ENCODE data around the gene ZBTB7C.

ZBTB7C gene

GRCh38 chr18:48158721-48159120, 250.5 kb downstream of the ZBTB7C start:
- no peak overlapping the region for H3K27ac Mint-ChIP-seq
- H3K9me3 Mint-ChIP-seq: no peaks in the 10 kb centered on the region
- peaks cover 9% of the 10 kb centered on the region for H3K4me1 Mint-ChIP-seq

GRCh38 chr18:48157956-48158355, 251.2 kb downstream of the ZBTB7C start:
- Mint-ChIP-seq H3K27ac (no peak overlapping the region), H3K9me3 (no peaks in the 10 kb centered on the region), H3K36me3 (no peaks in the 10 kb centered on the region), H3K4me1 (peaks cover 9% of the 10 kb centered on the region), H3K4me3 (no peak overlapping the region)
- no peak for DNase-seq (ENCODE audit: low spot score in 2 of 2)
- no peak for ATAC-seq

More at GRCh38 chr18:48158721-48159120, 250.5 kb downstream of the ZBTB7C start:
- no peaks in the 10 kb centered on the region for H3K36me3 Mint-ChIP-seq
- DNase-seq (ENCODE audit: low spot score in 2 of 2): no peak
- no peak for ATAC-seq
- no peak overlapping the region for H3K4me3 Mint-ChIP-seq

GRCh38 chr18:48155856-48156255, 253.3 kb downstream of the ZBTB7C start:
- DNase-seq (ENCODE audit: low spot score in 2 of 2) (no peak), ATAC-seq (no peak)
- Mint-ChIP-seq H3K36me3 (no peaks in the 10 kb centered on the region), H3K4me3 (no peak overlapping the region), H3K4me1 (peaks cover 5% of the 10 kb centered on the region), H3K27ac (no peak overlapping the region), H3K9me3 (no peaks in the 10 kb centered on the region)

GRCh38 chr18:48154828-48155227, 254.4 kb downstream of the ZBTB7C start:
- no peaks in the 10 kb centered on the region for H3K4me1 Mint-ChIP-seq
- H3K27ac Mint-ChIP-seq: no peak overlapping the region
- no peaks in the 10 kb centered on the region for H3K36me3 Mint-ChIP-seq
- ATAC-seq (no peak), DNase-seq (ENCODE audit: low spot score in 2 of 2) (no peak)
- no peaks in the 10 kb centered on the region for H3K9me3 Mint-ChIP-seq
- no peak overlapping the region for H3K4me3 Mint-ChIP-seq

GRCh38 chr18:48153613-48154481, 255.3 kb downstream of the ZBTB7C start:
- Mint-ChIP-seq H3K36me3 (no peaks in the 10 kb centered on the region), H3K4me3 (no peak overlapping the region), H3K4me1 (no peaks in the 10 kb centered on the region), H3K27ac (no peak overlapping the region), H3K9me3 (no peaks in the 10 kb centered on the region)
- DNase-seq (ENCODE audit: low spot score in 2 of 2): no peak
- peak; percentile 9 for ATAC-seq

- no peaks in the 10 kb centered on the region for H3K36me3 Mint-ChIP-seq
Observed at GRCh38 chr18:48152549-48152948, 256.6 kb downstream of the ZBTB7C start.

GRCh38 chr18:48151421-48152065, 257.6 kb downstream of the ZBTB7C start:
- H3K9me3 Mint-ChIP-seq: no peaks in the 10 kb centered on the region
- ATAC-seq: no peak
- H3K4me1 Mint-ChIP-seq: no peaks in the 10 kb centered on the region
- H3K4me3 Mint-ChIP-seq: no peak overlapping the region
- no peak overlapping the region for H3K27ac Mint-ChIP-seq
- DNase-seq (ENCODE audit: low spot score in 2 of 2): no peak
- no peaks in the 10 kb centered on the region for H3K36me3 Mint-ChIP-seq

More at GRCh38 chr18:48152549-48152948, 256.6 kb downstream of the ZBTB7C start:
- no peaks in the 10 kb centered on the region for H3K9me3 Mint-ChIP-seq
- no peaks in the 10 kb centered on the region for H3K4me1 Mint-ChIP-seq
- no peak for ATAC-seq
- no peak overlapping the region for H3K27ac Mint-ChIP-seq
- no peak for DNase-seq (ENCODE audit: low spot score in 2 of 2)
- no peak overlapping the region for H3K4me3 Mint-ChIP-seq

- DNase-seq (ENCODE audit: low spot score in 2 of 2): no peak
- Mint-ChIP-seq H3K4me1 (no peaks in the 10 kb centered on the region), H3K4me3 (no peak overlapping the region), H3K27ac (no peak overlapping the region), H3K9me3 (no peaks in the 10 kb centered on the region), H3K36me3 (no peaks in the 10 kb centered on the region)
- no peak for ATAC-seq
Observed at GRCh38 chr18:48149020-48149685, 260.0 kb downstream of the ZBTB7C start.

GRCh38 chr18:48142994-48143393, 266.2 kb downstream of the ZBTB7C start:
- ATAC-seq: no peak
- no peak for DNase-seq (ENCODE audit: low spot score in 2 of 2)
- Mint-ChIP-seq H3K4me1 (peaks cover under 1% of the 10 kb centered on the region), H3K4me3 (no peak overlapping the region), H3K36me3 (no peaks in the 10 kb centered on the region), H3K27ac (no peak overlapping the region), H3K9me3 (no peaks in the 10 kb centered on the region)

- ATAC-seq (peak; percentile 11), DNase-seq (ENCODE audit: low spot score in 2 of 2) (no peak)
- Mint-ChIP-seq H3K27ac (no peak overlapping the region), H3K9me3 (no peaks in the 10 kb centered on the region), H3K4me3 (no peak overlapping the region), H3K4me1 (peaks cover 7% of the 10 kb centered on the region), H3K36me3 (no peaks in the 10 kb centered on the region)
Observed at GRCh38 chr18:48142353-48142752, 266.8 kb downstream of the ZBTB7C start.

GRCh38 chr18:48140731-48141130, 268.5 kb downstream of the ZBTB7C start:
- ATAC-seq: no peak
- Mint-ChIP-seq H3K4me3 (no peak overlapping the region), H3K9me3 (no peaks in the 10 kb centered on the region), H3K4me1 (peaks cover 9% of the 10 kb centered on the region), H3K27ac (no peak overlapping the region), H3K36me3 (no peaks in the 10 kb centered on the region)
- DNase-seq (ENCODE audit: low spot score in 2 of 2): no peak

GRCh38 chr18:48139431-48140347, 269.5 kb downstream of the ZBTB7C start:
- Mint-ChIP-seq H3K4me1 (peaks cover 9% of the 10 kb centered on the region), H3K36me3 (no peaks in the 10 kb centered on the region), H3K27ac (no peak overlapping the region), H3K9me3 (no peaks in the 10 kb centered on the region), H3K4me3 (no peak overlapping the region)
- DNase-seq (ENCODE audit: low spot score in 2 of 2) (no peak), ATAC-seq (peak; percentile 25)

- no peak overlapping the region for H3K27ac Mint-ChIP-seq
- no peak overlapping the region for H3K4me3 Mint-ChIP-seq
- DNase-seq (ENCODE audit: low spot score in 2 of 2): no peak
Observed at GRCh38 chr18:48138660-48139430, 270.3 kb downstream of the ZBTB7C start.

GRCh38 chr18:48138210-48138609, 271.0 kb downstream of the ZBTB7C start:
- ATAC-seq (no peak), DNase-seq (ENCODE audit: low spot score in 2 of 2) (no peak)
- Mint-ChIP-seq H3K36me3 (no peaks in the 10 kb centered on the region), H3K27ac (no peak overlapping the region), H3K4me3 (peak overlapping the region; percentile 15), H3K4me1 (peaks cover 9% of the 10 kb centered on the region), H3K9me3 (no peaks in the 10 kb centered on the region)

More at GRCh38 chr18:48138660-48139430, 270.3 kb downstream of the ZBTB7C start:
- ATAC-seq: no peak
- Mint-ChIP-seq H3K9me3 (no peaks in the 10 kb centered on the region), H3K36me3 (no peaks in the 10 kb centered on the region), H3K4me1 (peaks cover 9% of the 10 kb centered on the region)

Measured in stimulated activated effector memory CD8-positive, alpha-beta T cell treated with anti-CD3 and anti-CD28 coated beads, Interleukin-12 subunit alpha, Interleukin-12 subunit beta, amount 100 ng/mL, for 72 hours (primary cell).